ENCODE results near the gene ACTL7B.
A peak's percentile ranks its signal among the peaks of the same experiment; 100 is the strongest.

The ACTL7B gene

GRCh38 chr9:108815156-108815555, 40.6 kb downstream of the ACTL7B start:
- TF ChIP-seq YY1 (IDR thresholded peaks at IDR 0.05; ENCODE audit: low read depth) (no peak), TEAD4 (IDR thresholded peaks at IDR 0.05) (peak; percentile 47; the same call in 1 of the 2 replicates)

GRCh38 chr9:108813951-108814601, 41.7 kb downstream of the ACTL7B start:
- TF ChIP-seq NFIC (IDR thresholded peaks at IDR 0.05) (no peak), RAD21 (IDR thresholded peaks at IDR 0.05; ENCODE audit: low read depth) (peak; percentile 66)

GRCh38 chr9:108812396-108813025, 43.3 kb downstream of the ACTL7B start:
- no peak for TF ChIP-seq EP300 (IDR thresholded peaks at IDR 0.05; ENCODE audit: borderline replicate concordance)
- no peak for TF ChIP-seq TCF12 (IDR thresholded peaks at IDR 0.05; ENCODE audit: low read depth)
- no peak for TF ChIP-seq TAF1 (IDR thresholded peaks at IDR 0.05; ENCODE audit: low read depth)
- no peak for TF ChIP-seq NFIC (IDR thresholded peaks at IDR 0.05)

GRCh38 chr9:108811944-108812343, 43.8 kb downstream of the ACTL7B start:
- TF ChIP-seq MAX (IDR thresholded peaks at IDR 0.05) (no peak), REST (IDR thresholded peaks at IDR 0.05; ENCODE audit: low read depth) (no peak), TEAD4 (IDR thresholded peaks at IDR 0.05) (no peak), USF1 (IDR thresholded peaks at IDR 0.05) (no peak), YY1 (IDR thresholded peaks at IDR 0.05; ENCODE audit: low read depth) (no peak), EP300 (IDR thresholded peaks at IDR 0.05; ENCODE audit: borderline replicate concordance) (no peak), RAD21 (IDR thresholded peaks at IDR 0.05; ENCODE audit: low read depth) (no peak), TAF1 (IDR thresholded peaks at IDR 0.05; ENCODE audit: low read depth) (no peak), TCF12 (IDR thresholded peaks at IDR 0.05; ENCODE audit: low read depth) (no peak), CEBPB (IDR thresholded peaks at IDR 0.05) (no peak), CREB1 (IDR thresholded peaks at IDR 0.05; ENCODE audit: low read depth) (no peak), FOXM1 (IDR thresholded peaks at IDR 0.05; ENCODE audit: borderline replicate concordance, low read depth) (no peak), ZBTB7A (IDR thresholded peaks at IDR 0.05; ENCODE audit: low read depth) (no peak), NFIC (IDR thresholded peaks at IDR 0.05) (no peak), EGR1 (IDR thresholded peaks at IDR 0.05) (no peak)

- TF ChIP-seq NFIC (IDR thresholded peaks at IDR 0.05) = no peak
- no peak for TF ChIP-seq TAF1 (IDR thresholded peaks at IDR 0.05; ENCODE audit: low read depth)
- TF ChIP-seq MAX (IDR thresholded peaks at IDR 0.05) = no peak
- TF ChIP-seq EP300 (IDR thresholded peaks at IDR 0.05; ENCODE audit: borderline replicate concordance) = no peak
- no peak for TF ChIP-seq USF1 (IDR thresholded peaks at IDR 0.05)
- no peak for TF ChIP-seq TEAD4 (IDR thresholded peaks at IDR 0.05)
These were observed 46.5 kb downstream of the ACTL7B start for GRCh38 chr9:108809269-108809668.
